HepG2 (cell line): ENCODE results near the gene VAMP8. TPM values are rescaled to one million over a fixed set of nuclear protein-coding genes. Genes with fewer than 3 reads are reported as not detected.
A peak's percentile ranks its signal among the peaks of the same experiment; 100 is the strongest.

Source experiments
- ATF7 ChIP-seq, 2 experiments: fragments of 450-650 bp in 1 of 2; sonication (generic) in 1 of 2; formaldehyde crosslinking in 1 of 2; IDR thresholded peaks; 2 replicates each; pipeline versions ENCODE4 v1.4.0 to v1.6.1; 2016 to 2020; ENCODE audit warnings: antibody characterized with exemption in 1 of 2, mild to moderate bottlenecking in 1 of 2, missing genetic modification reagents in 1 of 2
- ELF3 ChIP-seq: IDR thresholded peaks from 2 replicates; pipeline ENCODE4 v1.6.1; 2016; ENCODE audit warnings: missing genetic modification reagents, missing compliant biosample characterization
- FOXC1 ChIP-seq: sonication (generic); formaldehyde crosslinking; IDR thresholded peaks from 2 replicates; pipeline ENCODE4 v1.8.0; 2022; ENCODE audit warnings: mild to moderate bottlenecking, missing genetic modification reagents, borderline replicate concordance
- JDP2 ChIP-seq: sonication (generic); formaldehyde crosslinking; IDR thresholded peaks from 2 replicates; pipeline ENCODE4 v1.8.1; 2022; ENCODE audit warnings: missing genetic modification reagents, borderline replicate concordance
- MAFF ChIP-seq: IDR thresholded peaks from 2 replicates; pipeline ENCODE4 v1.6.1; 2011; ENCODE audit warnings: low read depth, low read length, improper control_type of control experiment
- MATR3 ChIP-seq: sonication (generic); formaldehyde crosslinking; IDR thresholded peaks from 2 replicates; pipeline ENCODE4 v1.4.0; 2020; ENCODE audit warnings: missing genetic modification reagents
- MNT ChIP-seq: fragments of 450-650 bp; IDR thresholded peaks from 2 replicates; pipeline ENCODE4 v1.6.1; 2016
- RNF2 ChIP-seq: fragments of 450-650 bp; conservative IDR thresholded peaks from 2 replicates; pipeline ENCODE4 v1.6.1; 2016; ENCODE audit warnings: low read depth
- TOPORS ChIP-seq: sonication (generic); formaldehyde crosslinking; IDR thresholded peaks from 2 replicates; pipeline ENCODE4 v1.8.0; 2023; ENCODE audit warnings: mild to moderate bottlenecking, missing genetic modification reagents
- ZFP82 ChIP-seq: sonication (generic); formaldehyde crosslinking; IDR thresholded peaks from 2 replicates; pipeline ENCODE4 v1.5.1; 2020; ENCODE audit warnings: mild to moderate bottlenecking, missing genetic modification reagents, borderline replicate concordance
- ZNF180 ChIP-seq: sonication (generic); formaldehyde crosslinking; IDR thresholded peaks from 2 replicates; pipeline ENCODE4 v1.4.0; 2020; ENCODE audit warnings: low read depth, missing genetic modification reagents, borderline replicate concordance
- ZNF512 ChIP-seq: sonication (generic); formaldehyde crosslinking; IDR thresholded peaks from 2 replicates; pipeline ENCODE4 v1.4.0; 2020; ENCODE audit warnings: mild to moderate bottlenecking, missing genetic modification reagents
- ZSCAN21 ChIP-seq: sonication (generic); formaldehyde crosslinking; IDR thresholded peaks from 2 replicates; pipeline ENCODE4 v1.8.0; 2022; ENCODE audit warnings: mild to moderate bottlenecking, missing genetic modification reagents, moderate library complexity, borderline replicate concordance
- polyA plus RNA-seq, 8 experiments: library from polyadenylated mRNA; depleted of rRNA in 3 of 8; stranded (reverse) in 7 of 8; unstranded in 1 of 8; fragments of >200 nt; fragmentation: Illumina TruSeq in 4 of 8; extraction: Trizol in 4 of 8; gene quantifications; 2 replicates each; pipeline versions ENCODE4 v1.2.1 to v1.2.3, GENCODE V29; 2011 to 2016; ENCODE audit warnings: low read depth in 4 of 8, missing spikeins in 1 of 8, mixed read lengths in 1 of 8; ENCODE audit not compliant: insufficient read depth in 1 of 8
- total RNA-seq, 5 experiments: library from RNA; depleted of rRNA; stranded (reverse); fragments of >200 nt; fragmentation: Illumina TruSeq; extraction: Trizol; gene quantifications; 2 replicates each; pipeline ENCODE4 v1.2.3, GENCODE V29; 2016; ENCODE audit warnings: low read depth in 1 of 5

The VAMP8 gene
- total and polyA plus RNA-seq, 2 of the 13 experiments (the other 11 are each of a cell fraction or from before 2014, with no cell fraction given), result 83.3 to 157 TPM

- TF ChIP-seq MNT (no peak), ZNF180 (CRISPR knock-in tag) (no peak), FOXC1 (CRISPR knock-in tag) (0 out of 2 replicates have a peak, but pooled peaks have one; percentile 2), MAFF (no peak), ATF7 (IDR thresholded peaks at IDR 0.05) (no peak), ATF7 (CRISPR knock-in tag; IDR thresholded peaks at IDR 0.05) (peak; percentile 10; the same call in 1 of the 2 replicates), TOPORS (CRISPR knock-in tag) (no peak), ELF3 (CRISPR knock-in tag) (no peak), RNF2 (no peak), ZSCAN21 (no peak), ZNF512 (no peak), MATR3 (CRISPR knock-in tag) (no peak), JDP2 (CRISPR knock-in tag) (no peak; the same call in 1 of the 2 replicates), ZFP82 (CRISPR knock-in tag) (no peak)
These were observed 18.6 kb downstream of the VAMP8 start (continued) for GRCh38 chr2:85596026-85596333.
